ENCODE results near the gene DPF3.
"Not testable (repeated sequence)": the region's sequence is repeated elsewhere in the genome, so short reads cannot be mapped to it uniquely, and the experiment has no call there.

Gene DPF3

DNA sequence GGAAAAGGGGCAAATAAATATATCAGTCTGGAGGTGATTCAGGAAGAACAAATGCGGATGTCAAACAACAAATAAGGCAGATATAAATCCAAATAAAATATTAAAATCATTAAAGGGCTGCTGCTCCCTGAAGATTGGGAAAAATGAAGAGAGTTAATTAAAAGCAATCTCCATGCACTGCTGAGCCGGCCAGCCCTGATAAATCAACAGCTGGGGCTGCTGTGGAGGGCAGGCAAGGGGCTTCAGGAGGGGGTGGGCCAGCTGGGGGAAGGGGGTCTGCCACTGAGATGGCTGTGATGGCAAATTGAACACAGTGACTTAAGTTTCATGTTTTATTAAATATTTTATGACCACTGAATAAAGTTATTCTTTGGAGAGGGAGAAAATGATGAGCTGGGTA, 12.4 kb downstream of the DPF3 start:
- no peak overlapping the region for H3K4me3 ChIP-seq (ENCODE audit: low read depth, low read length)

DNA sequence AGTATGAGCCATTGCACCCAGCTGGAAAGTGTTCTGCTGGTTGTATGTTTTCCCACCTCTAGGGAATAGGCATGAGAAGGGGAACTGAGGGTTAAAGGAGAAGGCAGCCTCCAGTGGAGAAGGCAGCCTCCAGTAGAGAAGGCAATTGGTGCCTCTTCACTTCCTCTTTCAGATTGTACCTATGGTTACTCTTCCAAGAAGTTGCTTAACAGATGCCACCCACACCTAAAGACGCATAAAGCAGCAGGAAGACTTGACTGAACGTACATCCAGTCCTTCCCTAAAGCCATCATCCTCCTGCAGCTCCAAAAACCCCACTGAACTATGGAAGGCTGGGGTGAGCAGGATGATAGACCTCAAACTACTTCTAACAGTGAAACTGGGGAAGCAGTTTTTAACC, 13.1 kb downstream of the DPF3 start:
- no peak overlapping the region for H3K4me3 ChIP-seq (ENCODE audit: low read depth, low read length)

- H3K4me3 ChIP-seq (ENCODE audit: low read depth, low read length) = no peak overlapping the region
These were observed 13.7 kb downstream of the DPF3 start for GRCh38 chr14:72880164-72880563.

DNA sequence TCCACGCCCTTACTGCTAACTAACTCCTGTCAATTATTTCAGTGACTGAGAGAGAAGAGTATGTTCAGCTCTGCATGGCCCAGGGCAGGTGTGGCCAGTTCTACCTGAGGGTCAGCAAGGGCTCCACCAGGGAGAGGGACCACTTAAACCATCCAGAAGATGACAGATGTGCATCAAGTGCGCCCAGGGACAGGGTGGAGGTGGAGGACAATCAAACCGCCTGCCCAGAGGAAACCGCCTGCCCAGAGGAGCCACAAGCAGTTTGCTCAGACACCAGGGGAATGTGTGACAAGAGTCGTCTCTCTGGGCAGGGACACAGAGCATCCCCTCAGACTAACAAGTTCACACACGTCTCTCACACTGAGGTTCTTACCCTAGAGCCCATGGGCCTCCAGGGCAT, 14.5 kb downstream of the DPF3 start:
- no peak overlapping the region for H3K4me3 ChIP-seq (ENCODE audit: low read depth, low read length)

DNA sequence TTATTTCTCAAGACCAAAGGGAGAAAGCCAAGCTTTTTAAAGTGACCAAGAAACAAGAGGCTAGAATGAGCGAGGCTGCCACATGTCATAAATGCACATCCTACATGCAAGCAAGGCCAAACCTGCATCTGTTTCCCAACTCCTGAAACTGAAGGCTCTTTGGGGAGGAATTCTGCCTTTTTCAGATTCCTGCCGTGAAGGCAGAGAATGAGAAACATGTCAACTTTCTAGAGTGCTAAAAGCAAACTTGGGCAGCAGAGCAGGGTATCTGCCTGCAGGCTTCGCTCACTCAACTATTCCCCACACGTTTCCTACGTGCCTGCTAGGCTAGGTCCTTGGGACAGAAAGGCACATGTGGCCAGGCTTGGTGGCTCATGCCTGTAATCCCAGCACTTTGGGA, 15.2 kb downstream of the DPF3 start:
- no peak overlapping the region for H3K4me3 ChIP-seq (ENCODE audit: low read depth, low read length)

GRCh38 chr14:72876710-72877063, 17.2 kb downstream of the DPF3 start:
- no peak overlapping the region for H3K4me3 ChIP-seq (ENCODE audit: low read depth, low read length)

DNA sequence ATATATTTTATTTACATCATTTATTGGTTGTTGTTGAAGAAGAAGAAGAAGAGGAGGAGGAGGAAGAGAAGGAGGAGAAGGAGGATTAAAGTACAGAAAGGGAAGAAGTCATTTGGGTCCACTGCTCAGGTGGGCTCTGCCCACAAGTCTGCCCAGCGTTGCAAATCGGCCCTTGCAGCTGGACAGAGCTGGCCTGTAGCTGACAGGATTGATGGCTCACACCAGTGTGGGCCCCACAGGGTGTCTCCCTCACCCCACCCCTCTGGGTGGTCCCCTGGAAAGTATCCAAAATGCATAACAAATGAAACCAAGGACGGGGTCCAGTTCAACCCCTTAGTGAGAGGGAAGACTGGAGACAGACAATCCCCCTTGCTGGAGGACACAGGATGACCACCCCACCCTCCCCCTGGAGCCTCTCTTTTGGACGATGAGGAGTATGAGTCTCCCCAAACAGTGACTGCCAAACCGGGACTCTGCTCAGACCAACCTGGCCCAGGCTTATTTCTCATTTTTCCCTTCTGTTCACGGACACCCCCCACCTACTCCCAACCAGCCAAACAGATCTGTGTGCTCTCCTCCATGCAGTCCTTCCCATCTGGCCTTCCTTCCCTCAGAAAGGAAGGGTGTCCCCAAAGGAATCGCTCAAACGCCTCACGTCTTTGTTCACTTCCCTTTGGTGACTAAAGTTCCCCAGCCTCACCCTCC, 17.7 kb downstream of the DPF3 start:
- no peak overlapping the region for H3K4me3 ChIP-seq (ENCODE audit: low read depth, low read length)

GRCh38 chr14:72870878-72871277, 23.0 kb downstream of the DPF3 start:
- H3K4me3 ChIP-seq (ENCODE audit: low read depth, low read length) = not testable (repeated sequence)

GRCh38 chr14:72869407-72870329, 24.2 kb downstream of the DPF3 start:
- H3K4me3 ChIP-seq (ENCODE audit: low read depth, low read length) = no peak overlapping the region

DNA sequence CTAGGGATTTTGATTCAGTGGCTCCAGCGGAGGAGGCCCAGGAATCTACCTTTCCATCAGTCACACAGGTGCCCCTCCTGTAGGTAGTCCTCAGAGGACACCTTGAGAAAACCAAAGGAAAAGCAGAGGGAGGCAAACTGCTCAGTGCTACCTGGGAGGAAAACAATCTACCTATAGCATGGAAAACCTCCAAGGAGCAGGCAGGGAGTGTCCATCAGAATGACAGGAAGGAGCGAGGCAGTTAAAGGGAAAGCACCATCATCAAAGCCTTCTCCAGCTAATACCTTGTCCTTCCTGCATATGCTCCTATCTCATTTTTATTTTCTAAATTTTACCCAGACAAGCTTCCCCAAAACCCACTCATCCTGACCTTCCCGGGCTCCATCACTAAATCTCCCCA, 25.4 kb downstream of the DPF3 start:
- no peak overlapping the region for H3K4me3 ChIP-seq (ENCODE audit: low read depth, low read length)

DNA sequence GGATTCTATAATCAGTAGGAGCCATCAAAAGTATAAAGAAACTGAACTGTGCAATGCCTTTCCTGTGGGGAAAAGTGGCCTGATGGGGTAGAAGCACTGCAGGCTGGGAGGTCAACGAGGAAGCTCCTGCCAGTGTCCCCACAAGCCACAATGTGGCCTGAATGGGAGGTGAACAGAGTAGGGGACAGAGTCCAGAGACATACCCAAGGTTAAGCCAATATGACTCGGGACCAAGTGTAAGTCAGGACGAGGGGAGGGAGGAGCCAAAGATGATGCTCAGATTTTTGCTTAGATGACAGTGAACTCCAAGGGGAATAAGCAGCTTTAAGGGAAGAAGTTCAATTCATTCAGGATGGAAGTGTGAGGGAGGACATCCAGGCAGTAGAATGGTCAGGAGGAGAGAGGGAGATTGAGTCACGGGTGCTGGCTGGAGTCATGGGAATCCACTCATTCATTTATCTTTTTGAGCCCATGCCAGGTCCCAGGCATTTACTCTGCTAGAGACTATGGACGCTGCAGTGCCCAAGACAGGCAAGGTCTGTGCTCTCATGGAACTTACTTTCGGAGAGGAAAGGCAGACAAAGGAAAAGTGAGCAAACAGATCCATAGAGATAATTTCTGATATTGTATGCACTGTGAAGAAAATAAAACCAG, 29.1 kb downstream of the DPF3 start:
- H3K4me3 ChIP-seq (ENCODE audit: low read depth, low read length) = no peak overlapping the region

DNA sequence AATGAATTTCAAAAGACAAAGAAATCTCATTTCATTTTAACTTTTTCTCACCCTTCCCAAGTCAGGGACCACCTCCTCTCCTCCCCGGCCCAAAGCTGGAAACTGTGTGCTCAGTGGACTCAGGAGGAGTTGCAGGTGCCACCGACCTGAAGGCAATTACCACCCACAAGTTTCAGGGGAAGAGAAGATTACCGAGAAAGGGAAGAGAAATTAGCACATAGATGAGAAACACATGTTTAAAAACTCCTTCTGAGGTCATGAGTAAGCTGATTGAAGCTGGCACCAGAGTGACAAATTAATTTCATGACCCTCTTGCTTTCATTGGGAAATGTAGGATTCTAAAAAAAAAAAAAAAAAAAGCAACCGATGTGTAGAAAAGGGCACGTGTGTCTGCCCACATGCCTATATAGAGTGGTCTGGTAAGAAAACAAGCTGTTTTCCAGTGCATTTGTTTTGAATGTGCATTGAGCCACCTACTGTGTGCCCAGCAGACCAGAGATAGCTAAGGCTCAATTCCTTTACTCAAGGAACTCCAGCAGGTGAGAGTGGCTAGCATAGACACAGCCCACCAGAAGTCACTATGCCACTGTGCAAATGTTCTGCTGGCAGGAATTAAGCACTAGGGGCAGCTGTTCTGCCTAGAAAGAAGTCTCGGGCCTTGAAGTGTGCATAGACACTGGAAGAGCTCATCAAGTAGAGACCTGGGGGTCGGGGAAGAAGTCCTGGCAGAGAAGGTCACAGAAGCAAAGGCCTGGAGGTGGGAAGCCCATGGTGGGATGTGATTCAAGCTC, 30.5 kb downstream of the DPF3 start:
- H3K4me3 ChIP-seq (ENCODE audit: low read depth, low read length) = no peak overlapping the region

- H3K4me3 ChIP-seq (ENCODE audit: low read depth, low read length) = no peak overlapping the region
These were observed 37.2 kb downstream of the DPF3 start for GRCh38 chr14:72856530-72857266.

- no peak overlapping the region for H3K4me3 ChIP-seq (ENCODE audit: low read depth, low read length)
These were observed 38.0 kb downstream of the DPF3 start for GRCh38 chr14:72855913-72856312.

DNA sequence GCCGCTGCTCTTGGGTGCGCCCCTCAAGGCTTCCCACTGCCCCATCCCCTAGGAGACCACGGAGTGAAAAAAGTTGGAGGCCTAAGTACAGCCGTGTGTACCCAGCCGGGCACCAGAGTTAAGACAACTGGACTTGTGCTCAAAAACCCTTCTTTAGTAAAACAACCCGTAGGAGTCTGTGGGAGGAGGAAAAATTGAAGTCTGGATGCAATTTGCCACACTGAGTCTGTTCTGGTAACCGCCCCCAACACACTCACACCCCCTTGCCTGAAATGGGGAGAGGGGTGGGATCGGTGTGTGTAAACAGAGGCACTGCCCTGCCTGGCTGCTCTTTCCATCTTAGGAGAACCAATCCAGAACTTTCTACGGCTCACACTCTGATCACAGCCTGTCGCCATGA, 41.7 kb downstream of the DPF3 start:
- no peak overlapping the region for H3K4me3 ChIP-seq (ENCODE audit: low read depth, low read length)

DNA sequence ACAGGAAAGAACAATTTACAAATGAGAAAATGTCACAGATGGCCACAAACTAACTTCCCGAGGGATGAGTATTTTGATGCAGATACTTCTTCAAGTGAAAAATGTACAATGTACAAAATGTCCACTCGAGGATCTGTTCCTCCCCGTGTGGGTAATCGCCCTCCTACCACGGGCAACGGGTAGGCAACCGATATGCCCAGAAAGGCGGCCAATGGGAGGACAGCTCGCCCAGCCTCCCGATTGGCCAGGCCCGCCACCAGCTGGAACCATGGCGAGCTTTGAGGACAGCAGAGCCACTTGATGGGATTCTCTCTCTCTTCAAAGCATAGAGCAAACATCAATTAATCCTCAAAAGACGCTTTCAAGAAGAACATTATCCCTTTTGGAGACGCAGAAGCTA, 42.3 kb downstream of the DPF3 start:
- no peak overlapping the region for H3K4me3 ChIP-seq (ENCODE audit: low read depth, low read length)

DNA sequence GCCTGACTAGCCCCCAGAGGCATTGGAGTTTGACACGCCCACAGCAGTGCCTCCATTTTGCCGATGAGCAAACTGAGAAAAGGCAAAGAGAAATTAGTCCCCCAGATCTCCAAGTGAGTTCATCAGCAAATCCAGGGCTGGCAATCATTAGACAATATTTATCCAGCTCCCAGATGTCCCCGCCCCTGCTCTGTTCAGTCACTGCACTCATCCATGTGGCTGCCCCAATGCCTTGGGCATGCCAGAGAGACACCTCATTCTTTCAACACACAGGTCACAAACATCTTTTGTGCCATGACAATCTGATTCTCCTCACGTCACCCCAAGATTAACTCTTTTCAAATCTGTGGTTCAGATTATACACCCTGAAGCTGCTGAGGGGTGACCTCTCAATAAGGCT, 43.5 kb downstream of the DPF3 start:
- no peak overlapping the region for H3K4me3 ChIP-seq (ENCODE audit: low read depth, low read length)

DNA sequence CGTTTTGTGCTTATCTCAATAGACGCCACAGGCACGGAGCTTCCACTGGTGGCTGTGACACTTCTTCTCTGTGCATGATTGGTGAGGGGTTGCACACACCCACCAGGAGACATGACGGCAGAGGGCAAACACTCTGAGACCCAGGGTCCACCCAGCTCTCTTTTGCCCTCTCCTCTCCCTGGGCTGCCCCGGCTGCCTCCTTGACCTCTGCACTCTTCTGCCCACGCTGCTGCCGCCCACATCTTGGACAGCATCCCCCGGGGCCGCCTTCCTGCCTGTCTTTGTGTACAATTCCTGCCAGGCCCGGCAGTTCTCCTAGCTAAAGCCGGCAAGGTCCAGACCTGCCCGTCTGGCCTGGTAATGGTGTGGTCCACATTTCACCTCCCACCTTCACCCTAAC, 44.7 kb downstream of the DPF3 start:
- H3K4me3 ChIP-seq (ENCODE audit: low read depth, low read length) = no peak overlapping the region

DNA sequence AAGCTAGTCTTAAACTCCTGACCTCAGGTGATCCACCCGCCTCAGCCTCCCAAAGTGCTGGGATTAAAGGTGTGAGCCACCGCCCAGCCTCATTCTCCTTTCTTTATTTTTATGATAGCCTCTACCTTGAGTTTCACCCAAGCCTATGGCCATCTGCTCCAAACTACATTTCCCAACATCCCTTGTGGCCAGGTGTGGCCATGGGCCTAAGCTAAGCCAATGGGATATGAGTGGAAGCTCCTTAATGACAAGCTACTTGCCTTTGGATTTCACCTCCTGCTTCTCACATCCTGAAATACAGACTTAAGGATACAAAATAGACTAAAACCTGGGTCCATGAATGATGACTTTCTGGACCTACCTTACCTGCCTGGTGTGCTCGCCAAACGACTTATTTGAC, 46.2 kb downstream of the DPF3 start:
- H3K4me3 ChIP-seq (ENCODE audit: low read depth, low read length) = no peak overlapping the region

DNA sequence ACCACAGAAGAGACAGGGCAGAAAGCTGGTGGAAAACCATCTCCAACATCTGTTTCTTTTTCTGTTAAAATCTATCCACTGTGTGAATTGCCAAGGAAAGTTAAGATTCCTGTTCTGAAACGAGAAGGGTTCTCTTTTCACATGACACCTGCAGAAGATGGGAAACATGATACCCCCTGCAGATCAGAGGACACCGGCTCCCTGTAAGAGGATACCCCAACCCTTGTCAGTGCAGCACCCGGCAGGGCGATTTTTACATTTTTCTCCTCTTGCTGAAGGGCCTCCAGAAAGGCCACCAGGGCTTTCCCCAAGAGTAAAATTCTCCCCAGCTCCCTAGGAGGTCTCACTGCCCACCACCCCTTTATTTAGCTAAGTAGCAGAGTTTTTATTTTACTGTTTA, 48.2 kb downstream of the DPF3 start:
- H3K4me3 ChIP-seq (ENCODE audit: low read depth, low read length) = no peak overlapping the region

Measured in iPS-11a (cell line).